BLaER1 treated with 17β-estradiol and CSF1 and Interleukin-3, amounts not matched to agents 10 nM and 100 nM (cell line): ENCODE measurements around the gene GJC1.

Experiments
- H3K27ac ChIP-seq, 11 experiments: shearing (Covaris generic); formaldehyde crosslinking; 2 replicates each; pipeline ENCODE4 v1.8.1; 2022
- H3K27me3 ChIP-seq, 11 experiments: shearing (Covaris generic); formaldehyde crosslinking; 2 replicates each; pipeline ENCODE4 v1.8.1; 2022
- H3K36me3 ChIP-seq, 11 experiments: shearing (Covaris generic); formaldehyde crosslinking; 2 replicates each; pipeline ENCODE4 v1.8.1; 2022
- H3K4me1 ChIP-seq, 10 experiments: shearing (Covaris generic); formaldehyde crosslinking; 2 replicates each; pipeline ENCODE4 v1.8.1; 2022
- H3K4me2 ChIP-seq, 11 experiments: shearing (Covaris generic); formaldehyde crosslinking; 2 replicates each; pipeline ENCODE4 v1.8.1; 2022
- H3K4me3 ChIP-seq, 10 experiments: shearing (Covaris generic); formaldehyde crosslinking; 2 replicates each; pipeline ENCODE4 v1.8.1; 2022
- H3K9ac ChIP-seq, 11 experiments: shearing (Covaris generic); formaldehyde crosslinking; 2 replicates each; pipeline ENCODE4 v1.8.1; 2022
- H3K9me3 ChIP-seq, 11 experiments: shearing (Covaris generic); formaldehyde crosslinking; replicated peaks in 1 of 11; 2 replicates each; pipeline ENCODE4 v1.8.1; 2022
- H4K20me1 ChIP-seq, 11 experiments: shearing (Covaris generic); formaldehyde crosslinking; 2 replicates each; pipeline ENCODE4 v1.8.1; 2022
- Cebpa-rat ChIP-seq, 11 experiments: shearing (Covaris generic); IDR thresholded peaks; 2 replicates each; pipeline ENCODE4 v1.8.1; 2022

The GJC1 gene

GRCh38 chr17:44768505-44769142 is 61.5 kb downstream of the GJC1 start:
- no peak for TF ChIP-seq Cebpa-rat (IDR thresholded peaks at IDR 0.05)
- H3K27ac ChIP-seq = no peak overlapping the region
- no peak overlapping the region for H3K4me3 ChIP-seq
- peak overlapping the region; percentile 17 to 89 (median 78) for H3K4me2 ChIP-seq
- H3K9ac ChIP-seq = peak overlapping the region in 1 of 11 experiments; percentile 33; a peak in 1 of 22 replicates
- no peaks in the 10 kb centered on the region for H3K9me3 ChIP-seq
- no peaks in the 10 kb centered on the region for H3K27me3 ChIP-seq
- H4K20me1 ChIP-seq = no peaks in the 10 kb centered on the region; a peak in 2 of 22 replicates
- peaks cover 25 to 48% (median 39%) of the 10 kb centered on the region in 10 experiments for H3K4me1 ChIP-seq
- H3K36me3 ChIP-seq = no peaks in the 10 kb centered on the region

- Histone ChIP-seq H3K4me3 (no peak overlapping the region), H3K9me3 (no peaks in the 10 kb centered on the region), H3K4me1 (peaks cover 25 to 48% (median 39%) of the 10 kb centered on the region in 10 experiments), H4K20me1 (peaks cover 0 to 5% (median 0%) of the 10 kb centered on the region in 11 experiments; a peak in 2 of 22 replicates), H3K4me2 (peak overlapping the region; percentile 17 to 89 (median 78); a peak in 19 of 22 replicates), H3K9ac (peak overlapping the region in 2 of 11 experiments; percentile 2 to 33; a peak in 2 of 22 replicates), H3K27ac (no peak overlapping the region), H3K27me3 (no peaks in the 10 kb centered on the region), H3K36me3 (no peaks in the 10 kb centered on the region)
- TF ChIP-seq Cebpa-rat (IDR thresholded peaks at IDR 0.05) = no peak
Observed at GRCh38 chr17:44767493-44767892, 62.6 kb downstream of the GJC1 start.

- Histone ChIP-seq H3K36me3 (no peaks in the 10 kb centered on the region), H3K27me3 (no peaks in the 10 kb centered on the region), H3K9ac (no peak overlapping the region), H4K20me1 (peaks cover 0 to 5% (median 0%) of the 10 kb centered on the region in 11 experiments; a peak in 2 of 22 replicates), H3K4me1 (peaks cover 21 to 45% (median 37%) of the 10 kb centered on the region in 10 experiments), H3K4me3 (no peak overlapping the region), H3K4me2 (no peak overlapping the region), H3K27ac (no peak overlapping the region), H3K9me3 (no peaks in the 10 kb centered on the region)
- no peak for TF ChIP-seq Cebpa-rat (IDR thresholded peaks at IDR 0.05)
Observed at GRCh38 chr17:44766409-44767038, 63.6 kb downstream of the GJC1 start.

GRCh38 chr17:44765965-44766364 is 64.1 kb downstream of the GJC1 start:
- Histone ChIP-seq H3K36me3 (no peaks in the 10 kb centered on the region), H3K9me3 (no peaks in the 10 kb centered on the region), H3K27ac (no peak overlapping the region), H3K9ac (no peak overlapping the region), H3K4me2 (no peak overlapping the region), H4K20me1 (peaks cover 0 to 5% (median 0%) of the 10 kb centered on the region in 11 experiments; a peak in 2 of 22 replicates), H3K4me1 (peaks cover 16 to 39% (median 32%) of the 10 kb centered on the region in 10 experiments), H3K27me3 (peaks cover 0 to 5% (median 0%) of the 10 kb centered on the region in 11 experiments; a peak in 4 of 22 replicates), H3K4me3 (no peak overlapping the region)
- TF ChIP-seq Cebpa-rat (IDR thresholded peaks at IDR 0.05) = no peak

- Histone ChIP-seq H3K9ac (no peak overlapping the region), H3K9me3 (no peaks in the 10 kb centered on the region), H3K27ac (no peak overlapping the region), H4K20me1 (peaks cover 0 to 17% (median 0%) of the 10 kb centered on the region in 11 experiments; a peak in 8 of 22 replicates), H3K36me3 (no peaks in the 10 kb centered on the region), H3K4me1 (peaks cover 12 to 26% (median 19%) of the 10 kb centered on the region in 10 experiments), H3K4me2 (no peak overlapping the region), H3K4me3 (no peak overlapping the region), H3K27me3 (peaks cover 21 to 29% (median 22%) of the 10 kb centered on the region in 11 experiments)
- TF ChIP-seq Cebpa-rat (IDR thresholded peaks at IDR 0.05) = no peak
Observed at GRCh38 chr17:44763170-44763569, 66.9 kb downstream of the GJC1 start.

GRCh38 chr17:44761932-44762810 is 67.9 kb downstream of the GJC1 start:
- Histone ChIP-seq H3K4me2 (no peak overlapping the region), H3K27ac (no peak overlapping the region), H3K9me3 (no peaks in the 10 kb centered on the region), H3K4me1 (peaks cover 5 to 23% (median 10%) of the 10 kb centered on the region in 10 experiments; a peak in 17 of 20 replicates), H3K27me3 (peaks cover 31 to 39% (median 32%) of the 10 kb centered on the region in 11 experiments), H4K20me1 (peaks cover 0 to 27% (median 0%) of the 10 kb centered on the region in 11 experiments; a peak in 8 of 22 replicates), H3K9ac (0 out of 22 replicates have a peak overlapping the region, but pooled peaks of 1 of the 11 experiments have one; percentile 13), H3K36me3 (no peaks in the 10 kb centered on the region), H3K4me3 (no peak overlapping the region)
- TF ChIP-seq Cebpa-rat (IDR thresholded peaks at IDR 0.05) = no peak

- H3K9me3 ChIP-seq = no peaks in the 10 kb centered on the region
- no peaks in the 10 kb centered on the region for H3K36me3 ChIP-seq
- H3K9ac ChIP-seq = no peak overlapping the region
- H3K4me2 ChIP-seq = no peak overlapping the region
- peaks cover 5 to 22% (median 10%) of the 10 kb centered on the region in 10 experiments; a peak in 17 of 20 replicates for H3K4me1 ChIP-seq
- TF ChIP-seq Cebpa-rat (IDR thresholded peaks at IDR 0.05) = no peak
- no peak overlapping the region for H3K27ac ChIP-seq
- peaks cover 33 to 43% (median 38%) of the 10 kb centered on the region in 11 experiments for H3K27me3 ChIP-seq
- no peak overlapping the region for H3K4me3 ChIP-seq
- peaks cover 0 to 29% (median 0%) of the 10 kb centered on the region in 11 experiments; a peak in 8 of 22 replicates for H4K20me1 ChIP-seq
Observed at GRCh38 chr17:44760474-44761308, 69.4 kb downstream of the GJC1 start.

GRCh38 chr17:44759916-44760243 is 70.2 kb downstream of the GJC1 start:
- H3K27me3 ChIP-seq = peaks cover 33 to 43% (median 38%) of the 10 kb centered on the region in 11 experiments
- peak overlapping the region in 7 of 10 experiments; percentile 55 to 69 (median 59); a peak in 11 of 20 replicates for H3K4me3 ChIP-seq
- H3K9me3 ChIP-seq = no peaks in the 10 kb centered on the region
- no peaks in the 10 kb centered on the region for H3K36me3 ChIP-seq
- peak overlapping the region; percentile 89 to 98 (median 96); a peak in 19 of 22 replicates for H3K4me2 ChIP-seq
- peak overlapping the region in 5 of 11 experiments; percentile 18 to 69 (median 68); a peak in 7 of 22 replicates for H3K9ac ChIP-seq
- peaks cover 5 to 22% (median 10%) of the 10 kb centered on the region in 10 experiments; a peak in 17 of 20 replicates for H3K4me1 ChIP-seq
- no peak overlapping the region for H3K27ac ChIP-seq
- no peak for TF ChIP-seq Cebpa-rat (IDR thresholded peaks at IDR 0.05)
- H4K20me1 ChIP-seq = peaks cover 0 to 29% (median 0%) of the 10 kb centered on the region in 11 experiments; a peak in 8 of 22 replicates
